Esophagus squamous epithelium (tissue), 5 donors: Measurements from ENCODE around the gene FOXB2. TPM values are rescaled to one million over a fixed set of nuclear protein-coding genes. Genes with fewer than 3 reads are reported as not detected.
"Not testable (repeated sequence)": the region's sequence is repeated elsewhere in the genome, so short reads cannot be mapped to it uniquely, and the experiment has no call there.

ENCODE experiments used
- DNase-seq: peaks from one replicate; lab custom pipeline; 2025; lab: John Stamatoyannopoulos, UW
- H3K27ac ChIP-seq, 4 donors: fragments of 200-600 bp; sonication (generic); one replicate each; pipeline ENCODE4 v1.5.1; 2016 to 2019; ENCODE audit warnings: mild to moderate bottlenecking in 1 of 4
- H3K27me3 ChIP-seq, 4 donors: fragments of 200-600 bp; sonication (generic); 1 replicate in 3 of 4; 2 replicates in 1 of 4; pipeline versions ENCODE4 v1.5.1 to v1.6.0; 2017 to 2021; ENCODE audit warnings: antibody characterized with exemption in 1 of 4
- H3K36me3 ChIP-seq, 3 donors: fragments of 200-600 bp; sonication (generic); one replicate each; pipeline ENCODE4 v1.5.1; 2016 to 2019
- H3K4me1 ChIP-seq, 3 donors: fragments of 200-600 bp; sonication (generic); one replicate each; pipeline ENCODE4 v1.5.1; 2017 to 2019
- H3K4me3 ChIP-seq, 4 donors: fragments of 200-600 bp; sonication (generic); 1 replicate in 3 of 4; 2 replicates in 1 of 4; pipeline ENCODE4 v1.5.1; 2016 to 2019; ENCODE audit warnings: mild to moderate bottlenecking in 2 of 4, moderate library complexity in 1 of 4
- H3K9me3 ChIP-seq, 3 donors: fragments of 200-600 bp; sonication (generic); one replicate each; pipeline ENCODE4 v1.5.1; 2016 to 2019
- CTCF ChIP-seq, 6 experiments: fragments of 450-650 bp in 4 of 6; fragments of 200-600 bp in 2 of 6; sonication (generic) in 2 of 6; IDR thresholded peaks; one replicate each; pipeline ENCODE4 v1.5.1; 2016 to 2019; ENCODE audit warnings: antibody characterized with exemption in 6 of 6, mild to moderate bottlenecking in 4 of 6, moderate library complexity in 4 of 6
- POLR2A ChIP-seq, 4 donors: fragments of 450-650 bp; IDR thresholded peaks; one replicate each; pipeline ENCODE4 v1.6.1; 2017; ENCODE audit warnings: antibody characterized with exemption in 4 of 4, mild to moderate bottlenecking in 4 of 4, moderate library complexity in 3 of 4
- WGBS, 2 donors: methylation state at CpG; one replicate each; pipeline ENCODE4 v1.1.5; 2018; 5-methylcytosine and 5-hydroxymethylcytosine counted together
- intact Hi-C: fragments of 100-400 bp; cut with DNase I; formaldehyde crosslinking; loops from one replicate; pipeline ENCODE4 v1.15.0; 2022
- total RNA-seq, 4 donors: library from RNA; depleted of rRNA; stranded (reverse); fragments of >200 nt; gene quantifications; one replicate each; pipeline ENCODE4 v1.1.0, GENCODE V29; 2016
- donor health status: DM: yes; HTN: yes; CAD: no.

Gene FOXB2
- not detected for total RNA-seq

GRCh38 chr9:77019236-77019925 lies at the start of gene FOXB2:
Gene FOXB2 (plus strand): TSS chr9:77019655. CDS start chr9:77019655, 0 bp downstream.
- Histone ChIP-seq H3K4me3 (peak within 1 kb of the TSS in 2 of 4 donors; percentile 27 to 54), H3K4me1 (peaks cover 15 to 76% (median 23%) of the 10 kb centered on the region in 3 donors), H3K27me3 (peaks cover 61 to 100% (median 78%) of the 10 kb centered on the region in 4 donors), H3K36me3 (no peaks in the 10 kb centered on the region), H3K9me3 (no peaks in the 10 kb centered on the region), H3K27ac (no peak within 1 kb of the TSS)
- intact Hi-C loops = no loop called here
- WGBS, 2 donors = 19 to 24% methylated on average over 22 to 27 of the region's 51 CpGs
- TF ChIP-seq CTCF (IDR thresholded peaks at IDR 0.05) (no peak), POLR2A (IDR thresholded peaks at IDR 0.05) (no peak)
- no peak for DNase-seq

GRCh38 chr9:76969716-76970115 lies 49.7 kb upstream of the FOXB2 start:
- intact Hi-C loops = no loop called here
- no peak overlapping the region for H3K4me3 ChIP-seq
- WGBS, 2 donors = 38 to 65% methylated on average over 1 of the region's 1 CpG

GRCh38 chr9:76978831-76979230 lies 40.6 kb upstream of the FOXB2 start:
- H3K9me3 ChIP-seq, intact Hi-C loops, H3K4me1 ChIP-seq, H3K27ac ChIP-seq, H3K36me3 ChIP-seq, DNase-seq, H3K4me3 ChIP-seq: not testable (repeated sequence)
- 63 to 77% methylated on average over 7 to 9 of the region's 9 CpGs for WGBS, 2 donors
- H3K27me3 ChIP-seq = peaks cover 0 to 11% (median 0%) of the 10 kb centered on the region in 4 donors

More at GRCh38 chr9:76969716-76970115, 49.7 kb upstream of the FOXB2 start:
- H3K9me3 ChIP-seq = no peaks in the 10 kb centered on the region
- TF ChIP-seq POLR2A (IDR thresholded peaks at IDR 0.05) (no peak), CTCF (IDR thresholded peaks at IDR 0.05) (no peak)
- H3K27ac ChIP-seq = no peak overlapping the region
- H3K4me1 ChIP-seq = no peaks in the 10 kb centered on the region
- H3K27me3 ChIP-seq = no peaks in the 10 kb centered on the region
- no peak for DNase-seq
- no peaks in the 10 kb centered on the region for H3K36me3 ChIP-seq

- Histone ChIP-seq H3K36me3 (no peaks in the 10 kb centered on the region), H3K9me3 (no peaks in the 10 kb centered on the region), H3K4me3 (no peak overlapping the region), H3K4me1 (no peaks in the 10 kb centered on the region), H3K27me3 (peaks cover 0 to 21% (median 0%) of the 10 kb centered on the region in 4 donors), H3K27ac (no peak overlapping the region)
- no peak for DNase-seq
- no peak for TF ChIP-seq CTCF (IDR thresholded peaks at IDR 0.05)
- TF ChIP-seq POLR2A (IDR thresholded peaks at IDR 0.05) = no peak
- WGBS, 2 donors = 44 to 54% methylated on average over 1 of the region's 1 CpG
- intact Hi-C loops = no loop called here
These were observed 38.9 kb upstream of the FOXB2 start for GRCh38 chr9:76980566-76980965.

GRCh38 chr9:76984486-76984885 lies 35.0 kb upstream of the FOXB2 start:
- no peak for DNase-seq
- TF ChIP-seq CTCF (IDR thresholded peaks at IDR 0.05) (no peak), POLR2A (IDR thresholded peaks at IDR 0.05) (no peak)
- no peaks in the 10 kb centered on the region for H3K9me3 ChIP-seq
- intact Hi-C loops = no loop called here
- 72 to 94% methylated on average over 4 of the region's 4 CpGs for WGBS, 2 donors
- no peak overlapping the region for H3K4me3 ChIP-seq
- peaks cover 0 to 12% (median 0%) of the 10 kb centered on the region in 4 donors for H3K27me3 ChIP-seq
- no peaks in the 10 kb centered on the region for H3K4me1 ChIP-seq
- H3K36me3 ChIP-seq = no peaks in the 10 kb centered on the region
- H3K27ac ChIP-seq = no peak overlapping the region
